ENCODE measurements around the gene CST9. TPM values are rescaled to one million over a fixed set of nuclear protein-coding genes. Genes with fewer than 3 reads are reported as not detected.

CST9 gene
- total RNA-seq, 1 experiment from 2014 or later = not detected

DNA sequence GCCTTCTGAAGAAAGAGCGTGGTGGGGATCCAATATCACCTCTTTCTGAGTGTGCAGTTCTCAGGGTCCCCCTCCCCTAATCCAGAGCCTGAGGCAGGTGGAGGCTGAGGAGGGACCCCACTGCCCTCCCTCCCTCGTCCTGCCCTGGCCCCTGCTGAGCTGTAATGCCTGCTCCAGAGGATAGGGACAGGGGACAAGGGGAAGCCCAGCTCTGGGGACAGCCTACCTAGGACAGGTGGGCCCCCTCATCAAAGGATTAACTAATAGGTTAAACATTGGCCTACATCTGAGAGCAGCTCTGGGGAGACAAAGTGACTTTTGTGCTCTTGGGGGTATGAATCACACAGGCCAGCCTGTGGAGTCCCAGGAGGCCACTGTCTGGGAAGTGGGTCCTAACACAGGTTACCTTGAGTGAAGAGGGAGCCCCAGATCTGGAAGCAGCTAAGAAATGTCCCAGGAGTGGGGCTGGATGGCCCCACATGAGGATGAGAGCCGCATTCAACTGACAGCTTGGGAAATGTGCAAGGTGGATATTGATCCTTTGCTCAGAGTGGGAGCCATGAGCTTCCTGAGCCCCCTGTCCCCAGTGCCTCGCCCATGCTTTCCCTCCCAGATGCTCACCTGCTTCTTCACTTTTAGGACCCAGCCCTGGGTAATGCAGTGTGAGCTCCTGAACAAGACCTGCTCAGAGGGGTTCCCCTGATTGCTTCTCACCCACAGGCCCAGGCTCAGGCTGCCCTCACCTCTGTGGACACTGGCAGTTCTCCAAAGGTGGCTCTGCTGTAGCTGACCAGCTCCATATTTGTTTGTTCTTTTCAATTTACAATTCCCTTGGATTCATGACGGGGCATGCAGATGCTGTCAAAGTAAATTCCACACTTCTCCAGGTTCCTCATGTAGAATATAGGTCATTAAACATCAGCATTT, 19.6 kb downstream of the CST9 start:
- DNase-seq = no peak
- POLR2A ChIA-PET (ENCODE audit: unreplicated experiment) = no interaction called here
- H3F3A ChIP-seq (ENCODE audit: low read length, unreplicated experiment) = no peaks in the 10 kb centered on the region
- no peaks in the 10 kb centered on the region for H4K20me1 ChIP-seq (ENCODE audit: low read length)
- no peaks in the 10 kb centered on the region for H3K79me2 ChIP-seq (ENCODE audit: low read length)
- H3K9me3 ChIP-seq (ENCODE audit: low read length) = no peaks in the 10 kb centered on the region
- TF ChIP-seq, protein P1, sequence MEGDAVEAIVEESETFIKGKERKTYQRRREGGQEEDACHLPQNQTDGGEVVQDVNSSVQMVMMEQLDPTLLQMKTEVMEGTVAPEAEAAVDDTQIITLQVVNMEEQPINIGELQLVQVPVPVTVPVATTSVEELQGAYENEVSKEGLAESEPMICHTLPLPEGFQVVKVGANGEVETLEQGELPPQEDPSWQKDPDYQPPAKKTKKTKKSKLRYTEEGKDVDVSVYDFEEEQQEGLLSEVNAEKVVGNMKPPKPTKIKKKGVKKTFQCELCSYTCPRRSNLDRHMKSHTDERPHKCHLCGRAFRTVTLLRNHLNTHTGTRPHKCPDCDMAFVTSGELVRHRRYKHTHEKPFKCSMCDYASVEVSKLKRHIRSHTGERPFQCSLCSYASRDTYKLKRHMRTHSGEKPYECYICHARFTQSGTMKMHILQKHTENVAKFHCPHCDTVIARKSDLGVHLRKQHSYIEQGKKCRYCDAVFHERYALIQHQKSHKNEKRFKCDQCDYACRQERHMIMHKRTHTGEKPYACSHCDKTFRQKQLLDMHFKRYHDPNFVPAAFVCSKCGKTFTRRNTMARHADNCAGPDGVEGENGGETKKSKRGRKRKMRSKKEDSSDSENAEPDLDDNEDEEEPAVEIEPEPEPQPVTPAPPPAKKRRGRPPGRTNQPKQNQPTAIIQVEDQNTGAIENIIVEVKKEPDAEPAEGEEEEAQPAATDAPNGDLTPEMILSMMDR (conservative IDR thresholded peaks at IDR 0.05; ENCODE audit: low read depth, low read length) = no peak
- TF ChIP-seq EZH2 (IDR thresholded peaks at IDR 0.05; ENCODE audit: low read length, unreplicated experiment) (no peak), EZH2phosphoT487 (IDR thresholded peaks at IDR 0.05; ENCODE audit: borderline replicate concordance, low read length) (no peak)
- no peak overlapping the region for H3K4me3 ChIP-seq (ENCODE audit: low read length)
- intact Hi-C loops (cut with micrococcal nuclease) = no loop called here
- no peaks in the 10 kb centered on the region for H3K4me1 ChIP-seq (ENCODE audit: insufficient read depth, low read length)
- H3K9ac ChIP-seq (ENCODE audit: low read length) = no peak overlapping the region
- ATAC-seq = no peak
- no TSS peak for BruUV-seq (replicated peaks)
- H3K9me2 ChIP-seq (replicated peaks; ENCODE audit: low read length) = no peaks in the 10 kb centered on the region
- H2AFZ ChIP-seq (ENCODE audit: low read length) = no peak overlapping the region
- H3K36me3 ChIP-seq (ENCODE audit: low read depth, low read length) = no peaks in the 10 kb centered on the region
- CTCF ChIA-PET = no interaction called here
- no peak overlapping the region for H3K4me2 ChIP-seq (ENCODE audit: low read length)
- peaks cover 19% of the 10 kb centered on the region; the same call in 1 of the 2 replicates for H3K27me3 ChIP-seq (ENCODE audit: low read length)
- H3K27ac ChIP-seq (ENCODE audit: low read length) = no peak overlapping the region

DNA sequence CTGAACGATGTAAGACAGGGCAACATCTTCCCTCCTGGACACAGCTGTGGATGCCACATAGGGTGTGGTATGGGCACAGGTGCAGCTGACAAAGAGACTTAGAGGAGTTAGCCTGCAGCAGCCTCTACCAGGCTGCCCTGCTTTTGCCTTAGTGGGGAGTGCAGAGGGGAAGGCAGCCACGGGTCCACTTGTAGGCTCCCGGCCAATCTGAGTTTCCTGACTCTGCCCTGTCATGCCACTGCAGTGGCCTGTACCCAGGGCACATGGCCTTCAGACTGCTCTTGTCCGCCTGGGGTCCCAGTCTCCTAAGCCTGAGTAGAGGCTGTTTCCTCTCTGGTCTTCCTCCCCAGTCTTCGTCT, 20.3 kb downstream of the CST9 start:
- BruUV-seq (replicated peaks) = no TSS peak
- Histone ChIP-seq H3F3A (ENCODE audit: low read length, unreplicated experiment) (no peaks in the 10 kb centered on the region), H3K9ac (ENCODE audit: low read length) (no peak overlapping the region), H3K27me3 (ENCODE audit: low read length) (peaks cover 19% of the 10 kb centered on the region; the same call in 1 of the 2 replicates), H3K79me2 (ENCODE audit: low read length) (no peaks in the 10 kb centered on the region), H3K9me2 (replicated peaks; ENCODE audit: low read length) (no peaks in the 10 kb centered on the region), H3K4me1 (ENCODE audit: insufficient read depth, low read length) (no peaks in the 10 kb centered on the region), H3K4me2 (ENCODE audit: low read length) (no peak overlapping the region), H3K36me3 (ENCODE audit: low read depth, low read length) (no peaks in the 10 kb centered on the region), H3K9me3 (ENCODE audit: low read length) (no peaks in the 10 kb centered on the region), H4K20me1 (ENCODE audit: low read length) (no peaks in the 10 kb centered on the region), H2AFZ (ENCODE audit: low read length) (no peak overlapping the region), H3K4me3 (ENCODE audit: low read length) (no peak overlapping the region), H3K27ac (ENCODE audit: low read length) (no peak overlapping the region)
- POLR2A ChIA-PET (ENCODE audit: unreplicated experiment) = no interaction called here
- DNase-seq = no peak
- CTCF ChIA-PET = interaction anchor here (0.6 kb wide), 1 partner anchor 193 kb away, joined by 3 read pairs; no protein-coding TSS in a partner anchor
- intact Hi-C loops (cut with micrococcal nuclease) = no loop called here
- no peak for ATAC-seq
- no peak for TF ChIP-seq EZH2 (IDR thresholded peaks at IDR 0.05; ENCODE audit: low read length, unreplicated experiment)
- no peak for TF ChIP-seq EZH2phosphoT487 (IDR thresholded peaks at IDR 0.05; ENCODE audit: borderline replicate concordance, low read length)
- TF ChIP-seq, protein P1 (conservative IDR thresholded peaks at IDR 0.05; ENCODE audit: low read depth, low read length) = no peak

Measured in PC-3 (cell line).